ENCODE measurements around the gene HOMER1.

The HOMER1 gene

GRCh38 chr5:79513704-79514390, at the start of gene HOMER1:
Gene HOMER1, minus strand, starts transcription at chr5:79514134. Its CDS starts 1,360 bp downstream, at chr5:79512774.
- DNase-seq (ENCODE audit: low spot score), result peak; percentile 54

GRCh38 chr5:79563247-79563590, 49.3 kb upstream of the HOMER1 start:
- no peak for DNase-seq (ENCODE audit: low spot score)

GRCh38 chr5:79562351-79563246, 48.7 kb upstream of the HOMER1 start:
- DNase-seq (ENCODE audit: low spot score), result no peak

- no peak for DNase-seq (ENCODE audit: low spot score)
Measured at GRCh38 chr5:79561525-79561893, 47.6 kb upstream of the HOMER1 start.

- peak; percentile 76 for DNase-seq (ENCODE audit: low spot score)
Measured at GRCh38 chr5:79560771-79561524, 47.0 kb upstream of the HOMER1 start.

GRCh38 chr5:79555418-79555817, 41.5 kb upstream of the HOMER1 start:
- no peak for DNase-seq (ENCODE audit: low spot score)

GRCh38 chr5:79552984-79553383, 39.0 kb upstream of the HOMER1 start:
- DNase-seq (ENCODE audit: low spot score), result no peak

- DNase-seq (ENCODE audit: low spot score), result no peak
Measured at GRCh38 chr5:79547982-79548381, 34.0 kb upstream of the HOMER1 start.

GRCh38 chr5:79547429-79547822, 33.5 kb upstream of the HOMER1 start:
- DNase-seq (ENCODE audit: low spot score), result no peak

- no peak for DNase-seq (ENCODE audit: low spot score)
Measured at GRCh38 chr5:79546782-79547428, 33.0 kb upstream of the HOMER1 start.

- DNase-seq (ENCODE audit: low spot score), result no peak
Measured at GRCh38 chr5:79544131-79544530, 30.2 kb upstream of the HOMER1 start.

GRCh38 chr5:79540939-79541338, 27.0 kb upstream of the HOMER1 start:
- DNase-seq (ENCODE audit: low spot score), result no peak

- DNase-seq (ENCODE audit: low spot score), result no peak
Measured at GRCh38 chr5:79536193-79536906, 22.4 kb upstream of the HOMER1 start.

- no peak for DNase-seq (ENCODE audit: low spot score)
Measured at GRCh38 chr5:79535477-79536192, 21.7 kb upstream of the HOMER1 start.

- DNase-seq (ENCODE audit: low spot score), result no peak
Measured at GRCh38 chr5:79529110-79529509, 15.2 kb upstream of the HOMER1 start.

GRCh38 chr5:79527431-79527830, 13.5 kb upstream of the HOMER1 start:
- no peak for DNase-seq (ENCODE audit: low spot score)

GRCh38 chr5:79526928-79527327, 13.0 kb upstream of the HOMER1 start:
- DNase-seq (ENCODE audit: low spot score), result no peak

- no peak for DNase-seq (ENCODE audit: low spot score)
Measured at GRCh38 chr5:79526493-79526892, 12.6 kb upstream of the HOMER1 start.

- no peak for DNase-seq (ENCODE audit: low spot score)
Measured at GRCh38 chr5:79521156-79521555, 7.2 kb upstream of the HOMER1 start.

- DNase-seq (ENCODE audit: low spot score), result no peak
Measured at GRCh38 chr5:79518718-79519117, 4.8 kb upstream of the HOMER1 start.

- DNase-seq (ENCODE audit: low spot score), result no peak
Measured at GRCh38 chr5:79517601-79518000, 3.7 kb upstream of the HOMER1 start.
